Measurements from ENCODE around the gene CALM1. TPM values are rescaled to one million over a fixed set of nuclear protein-coding genes. Genes with fewer than 3 reads are reported as not detected.

CALM1 gene
- total RNA-seq, 1 donor from 2014 or later: 338 TPM

DNA sequence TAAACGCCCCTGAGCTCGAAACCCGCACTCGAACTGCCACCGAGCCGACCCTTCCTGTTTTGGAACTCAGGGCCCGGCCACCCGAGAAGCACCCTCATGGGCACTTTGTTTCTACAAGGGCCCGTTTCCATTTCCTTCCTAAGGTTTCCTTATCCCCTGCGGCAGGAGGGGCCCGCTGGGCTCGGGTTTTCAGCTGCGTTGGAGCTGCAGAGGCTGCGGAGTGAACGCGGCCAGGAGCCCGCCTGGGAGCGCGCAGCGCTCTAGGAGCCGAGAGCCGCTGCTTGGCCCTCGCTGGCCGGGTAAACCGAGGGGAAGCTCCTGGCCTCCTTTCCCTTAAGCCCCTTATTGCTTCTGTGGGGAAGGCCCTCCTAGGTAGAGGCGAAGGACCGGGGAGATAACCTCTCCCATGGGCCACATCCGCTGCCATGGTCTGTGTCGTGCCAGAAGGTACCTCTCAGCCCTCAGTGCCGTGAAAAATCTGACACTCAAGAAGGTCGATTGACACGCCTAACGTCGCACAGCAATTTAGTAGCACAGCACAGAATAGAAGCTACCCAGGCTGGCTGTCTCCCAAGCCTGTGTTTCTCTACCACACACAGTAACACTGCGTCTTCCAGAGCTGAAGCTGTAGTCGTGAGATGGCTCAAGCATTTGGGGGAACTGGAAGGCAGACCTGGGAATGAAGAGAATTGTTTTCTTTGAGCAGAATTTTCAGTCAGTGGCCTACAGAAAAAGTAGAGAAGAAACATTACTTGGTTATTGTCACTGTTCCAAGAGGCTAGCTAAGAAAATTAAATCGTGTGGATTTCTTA is 12.9 kb upstream of the CALM1 start:
- Mint-ChIP-seq H3K9me3 (no peaks in the 10 kb centered on the region), H3K27ac (ENCODE audit: unreplicated experiment) (no peak overlapping the region), H3K36me3 (ENCODE audit: low read depth) (no peaks in the 10 kb centered on the region), H3K4me1 (peaks cover 14% of the 10 kb centered on the region), H3K27me3 (ENCODE audit: low read depth) (no peaks in the 10 kb centered on the region), H3K4me3 (no peak overlapping the region)
- TF ChIP-seq, protein P1, sequence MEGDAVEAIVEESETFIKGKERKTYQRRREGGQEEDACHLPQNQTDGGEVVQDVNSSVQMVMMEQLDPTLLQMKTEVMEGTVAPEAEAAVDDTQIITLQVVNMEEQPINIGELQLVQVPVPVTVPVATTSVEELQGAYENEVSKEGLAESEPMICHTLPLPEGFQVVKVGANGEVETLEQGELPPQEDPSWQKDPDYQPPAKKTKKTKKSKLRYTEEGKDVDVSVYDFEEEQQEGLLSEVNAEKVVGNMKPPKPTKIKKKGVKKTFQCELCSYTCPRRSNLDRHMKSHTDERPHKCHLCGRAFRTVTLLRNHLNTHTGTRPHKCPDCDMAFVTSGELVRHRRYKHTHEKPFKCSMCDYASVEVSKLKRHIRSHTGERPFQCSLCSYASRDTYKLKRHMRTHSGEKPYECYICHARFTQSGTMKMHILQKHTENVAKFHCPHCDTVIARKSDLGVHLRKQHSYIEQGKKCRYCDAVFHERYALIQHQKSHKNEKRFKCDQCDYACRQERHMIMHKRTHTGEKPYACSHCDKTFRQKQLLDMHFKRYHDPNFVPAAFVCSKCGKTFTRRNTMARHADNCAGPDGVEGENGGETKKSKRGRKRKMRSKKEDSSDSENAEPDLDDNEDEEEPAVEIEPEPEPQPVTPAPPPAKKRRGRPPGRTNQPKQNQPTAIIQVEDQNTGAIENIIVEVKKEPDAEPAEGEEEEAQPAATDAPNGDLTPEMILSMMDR (conservative IDR thresholded peaks at IDR 0.05): no peak
- peak; percentile 37 for DNase-seq (ENCODE audit: low read depth, low spot score)

DNA sequence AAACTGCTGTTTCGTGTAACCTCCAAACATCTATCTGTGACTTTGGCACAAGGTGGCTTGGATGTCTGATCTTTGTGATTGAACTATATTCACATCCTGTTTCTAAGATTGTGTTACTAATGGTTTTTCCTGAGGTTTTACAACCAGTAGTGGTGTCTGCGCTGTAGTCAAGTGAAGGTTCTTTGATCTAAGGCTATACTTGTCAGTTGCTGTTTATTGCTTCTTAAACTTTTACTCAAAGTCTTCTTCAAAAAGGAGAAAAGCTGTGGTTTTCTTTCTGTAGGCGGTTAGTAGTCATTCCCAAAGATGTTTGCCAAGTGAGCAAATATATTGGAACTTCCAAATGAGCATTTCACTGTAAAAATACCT is 12.3 kb upstream of the CALM1 start:
- peaks cover 14% of the 10 kb centered on the region for H3K4me1 Mint-ChIP-seq
- no peak overlapping the region for H3K4me3 Mint-ChIP-seq
- H3K27me3 Mint-ChIP-seq (ENCODE audit: low read depth): no peaks in the 10 kb centered on the region
- H3K36me3 Mint-ChIP-seq (ENCODE audit: low read depth): no peaks in the 10 kb centered on the region
- DNase-seq (ENCODE audit: low read depth, low spot score): no peak
- H3K27ac Mint-ChIP-seq (ENCODE audit: unreplicated experiment): no peak overlapping the region
- TF ChIP-seq, protein P1 (conservative IDR thresholded peaks at IDR 0.05): no peak
- H3K9me3 Mint-ChIP-seq: no peaks in the 10 kb centered on the region

DNA sequence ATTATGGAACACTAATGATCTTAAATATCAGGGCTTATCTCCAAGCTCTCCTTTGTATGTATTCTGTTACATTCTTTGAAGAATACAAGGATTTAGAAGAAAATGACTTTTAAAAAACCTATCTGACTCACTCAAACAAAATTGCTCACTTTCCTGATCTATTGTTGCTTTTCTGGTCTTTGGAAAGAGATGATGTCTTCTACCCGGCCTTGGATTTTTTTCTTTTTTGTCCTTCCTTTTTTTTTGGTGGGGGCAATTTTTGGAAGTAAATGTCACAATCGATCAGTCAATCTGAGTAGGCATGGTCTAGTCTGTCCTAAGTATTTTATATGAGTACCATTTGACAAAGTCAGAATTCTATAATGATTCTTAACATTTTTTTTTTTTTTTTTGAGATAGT is 10.5 kb upstream of the CALM1 start:
- H3K27me3 Mint-ChIP-seq (ENCODE audit: low read depth): no peaks in the 10 kb centered on the region
- H3K27ac Mint-ChIP-seq (ENCODE audit: unreplicated experiment): no peak overlapping the region
- no peaks in the 10 kb centered on the region for H3K9me3 Mint-ChIP-seq
- no peaks in the 10 kb centered on the region for H3K36me3 Mint-ChIP-seq (ENCODE audit: low read depth)
- TF ChIP-seq, protein P1 (conservative IDR thresholded peaks at IDR 0.05): no peak
- H3K4me3 Mint-ChIP-seq: no peak overlapping the region
- no peak for DNase-seq (ENCODE audit: low read depth, low spot score)
- H3K4me1 Mint-ChIP-seq: peaks cover 14% of the 10 kb centered on the region

DNA sequence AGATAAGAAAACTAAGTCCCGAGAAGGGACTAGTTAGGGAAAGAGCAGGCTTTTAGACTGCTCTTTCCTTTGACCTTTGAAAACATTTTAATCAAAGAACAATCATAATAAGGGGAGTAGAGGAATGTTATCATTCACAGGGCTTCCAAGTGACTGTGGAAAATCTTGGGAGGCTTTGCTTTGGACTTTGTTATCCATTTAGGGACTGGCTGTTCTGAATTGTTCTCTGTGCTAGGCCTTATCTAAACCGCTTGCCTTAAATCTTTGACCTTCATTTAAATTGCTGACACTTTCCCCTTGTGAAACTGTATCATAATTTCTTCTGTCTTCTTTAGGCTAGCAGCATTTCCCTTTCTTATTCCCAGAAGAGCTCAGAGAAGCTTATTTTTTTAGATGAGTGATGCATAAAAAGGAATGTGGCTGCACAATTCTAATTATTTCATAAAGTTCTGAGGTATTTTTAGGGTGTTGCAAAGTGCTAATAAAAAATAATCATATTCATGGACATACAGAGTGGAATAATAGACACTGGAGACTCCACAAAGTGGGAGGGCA is 9.5 kb upstream of the CALM1 start:
- Mint-ChIP-seq H3K36me3 (ENCODE audit: low read depth) (no peaks in the 10 kb centered on the region), H3K27ac (ENCODE audit: unreplicated experiment) (no peak overlapping the region), H3K4me1 (peaks cover 14% of the 10 kb centered on the region), H3K9me3 (no peaks in the 10 kb centered on the region), H3K4me3 (no peak overlapping the region), H3K27me3 (ENCODE audit: low read depth) (no peaks in the 10 kb centered on the region)
- DNase-seq (ENCODE audit: low read depth, low spot score): no peak
- TF ChIP-seq, protein P1 (conservative IDR thresholded peaks at IDR 0.05): no peak

DNA sequence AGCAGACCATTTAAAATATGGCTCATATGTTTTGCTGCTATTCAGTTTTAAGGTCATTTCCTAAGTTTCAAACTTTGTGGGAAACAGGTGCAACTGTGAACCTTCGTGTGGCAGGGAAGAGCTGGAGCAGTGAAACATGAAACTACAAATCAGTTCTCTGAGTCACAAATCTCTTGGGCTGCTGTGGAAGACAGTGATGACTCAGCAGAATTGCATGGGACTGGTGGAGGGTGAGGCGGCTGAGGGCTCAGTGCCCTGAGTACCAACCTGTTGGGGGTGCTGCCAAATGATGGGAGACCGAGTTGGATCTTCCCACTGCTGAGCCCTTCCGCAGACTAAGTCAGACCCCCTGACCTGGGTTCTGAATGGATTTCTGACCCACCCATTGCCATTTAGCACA is 8.4 kb upstream of the CALM1 start:
- Mint-ChIP-seq H3K36me3 (ENCODE audit: low read depth) (no peaks in the 10 kb centered on the region), H3K9me3 (no peaks in the 10 kb centered on the region), H3K4me3 (no peak overlapping the region), H3K27me3 (ENCODE audit: low read depth) (no peaks in the 10 kb centered on the region), H3K4me1 (peaks cover 14% of the 10 kb centered on the region), H3K27ac (ENCODE audit: unreplicated experiment) (no peak overlapping the region)
- DNase-seq (ENCODE audit: low read depth, low spot score): no peak
- TF ChIP-seq, protein P1 (conservative IDR thresholded peaks at IDR 0.05): no peak

All from neural crest cell (in vitro differentiated cells).